ENCODE data around the gene MIEN1. TPM values are rescaled to one million over a fixed set of nuclear protein-coding genes. Genes with fewer than 3 reads are reported as not detected.

The MIEN1 gene
- total RNA-seq, 2 donors from 2014 or later: 46.5 to 119 TPM

- Histone ChIP-seq H3K27ac (no peak overlapping the region), H3K27me3 (replicated peaks; ENCODE audit: insufficient read depth) (no peaks in the 10 kb centered on the region), H3K4me3 (no peak overlapping the region), H3K4me1 (replicated peaks) (peaks cover 17% of the 10 kb centered on the region), H3K9me3 (no peaks in the 10 kb centered on the region), H3K36me3 (no peaks in the 10 kb centered on the region)
- DNase-seq (ENCODE audit: low spot score): no peak
- TF ChIP-seq CTCF (IDR thresholded peaks at IDR 0.05) (no peak), POLR2A (IDR thresholded peaks at IDR 0.05) (no peak), POLR2AphosphoS5 (IDR thresholded peaks at IDR 0.05) (no peak)
- WGBS: 77% methylated on average over 12 of the region's 12 CpGs
- intact Hi-C loops (cut with DNase I): loop anchor here (5.0 kb wide), 1 partner anchor 42 kb away; the partner anchor contains the start of gene STARD3
Measured at GRCh38 chr17:39679521-39680192, 50.7 kb downstream of the MIEN1 start.

Small RNA genes lying within 50 kb of the gene (microRNA-seq; reads per million reads assigned to microRNA genes)
- 2.2 reads per million, percentile 31 among the genes with 10 or more reads in this experiment for gene MIR4728

Small RNA genes lying within 50 kb of the gene (small RNA-seq; reads per million reads assigned to genes)
- 0.20 to 1.1 reads per million in 2 donors for gene MIR4728

Other genes with a start within 250 kb of the MIEN1 start
- gene NEUROD2, start 122.6 kb downstream of the MIEN1 start, total RNA-seq: under 1 TPM in 1 of 2 donors, not detected in 1; 0.17 TPM
- gene PPP1R1B, start 103.6 kb downstream of the MIEN1 start, total RNA-seq: 100 to 1,000 TPM in 1 of 2 donors, 10 to 100 TPM in 1; 69.0 to 108 TPM
- 100 to 1,000 TPM in 1 of 2 donors, 10 to 100 TPM in 1; 52.5 to 202 TPM for gene STARD3, start 93.4 kb downstream of the MIEN1 start, total RNA-seq
- 10 to 100 TPM in 1 of 2 donors, 1 to 10 TPM in 1; 4.3 to 44.3 TPM for gene TCAP, start 65.2 kb downstream of the MIEN1 start, total RNA-seq
- 1 to 10 TPM; 2.7 to 5.8 TPM for gene PNMT, start 62.1 kb downstream of the MIEN1 start, total RNA-seq
- 10 to 100 TPM; 44.6 to 50.0 TPM for gene PGAP3, start 42.5 kb downstream of the MIEN1 start, total RNA-seq
- gene ERBB2, start 30.5 kb downstream of the MIEN1 start, total RNA-seq: 100 to 1,000 TPM; 112 to 172 TPM
- 10 to 100 TPM; 25.7 to 32.6 TPM for gene GRB7, start 7.4 kb upstream of the MIEN1 start, total RNA-seq
- gene IKZF3, start 133.8 kb upstream of the MIEN1 start, total RNA-seq: 1 to 10 TPM in 1 of 2 donors, under 1 TPM in 1; 0.55 to 1.7 TPM
- gene ZPBP2, start 137.7 kb upstream of the MIEN1 start, total RNA-seq: 10 to 100 TPM in 1 of 2 donors, not detected in 1; 14.8 TPM
- gene GSDMB, start 188.1 kb upstream of the MIEN1 start, total RNA-seq: 10 to 100 TPM in 1 of 2 donors, 1 to 10 TPM in 1; 4.0 to 17.0 TPM
- gene ORMDL3, start 197.1 kb upstream of the MIEN1 start, total RNA-seq: 10 to 100 TPM; 82.4 to 91.6 TPM
- not detected for gene LRRC3C, start 197.2 kb upstream of the MIEN1 start, total RNA-seq
- gene GSDMA, start 232.5 kb upstream of the MIEN1 start, total RNA-seq: 1 to 10 TPM in 1 of 2 donors, not detected in 1; 1.2 TPM

Measured in prostate gland (tissue), 2 donors.